CD1c-positive myeloid dendritic cell (primary cell): ENCODE data around the gene CAPN3.

ENCODE experiments used
- DNase-seq: peaks from one replicate; pipeline ENCODE4 v3.0.0-alpha.2; 2016; ENCODE audit errors: extremely low spot score

The CAPN3 gene

DNA sequence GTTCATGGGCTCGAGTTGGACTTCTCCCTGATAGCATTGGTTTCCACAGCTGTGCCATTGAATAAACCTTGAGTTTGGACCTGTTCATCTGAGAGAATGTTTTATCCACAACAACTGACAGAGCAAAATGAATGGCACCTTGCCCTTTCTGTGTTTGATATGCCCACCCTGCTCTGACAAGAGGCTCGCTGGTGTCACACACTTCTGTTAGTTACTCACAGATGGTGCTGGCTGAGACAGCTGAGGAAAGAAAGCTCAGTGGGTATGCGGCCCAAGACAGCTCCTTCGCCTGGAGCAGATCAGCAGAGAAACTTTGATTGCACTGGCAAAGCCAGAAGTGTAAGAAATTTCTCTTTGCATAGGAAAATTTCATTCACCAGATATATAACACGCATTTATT, 2.5 kb upstream of the CAPN3 start:
- no peak for DNase-seq

GRCh38 chr15:42358141-42358540, 1.2 kb upstream of the CAPN3 start:
- no peak for DNase-seq

DNA sequence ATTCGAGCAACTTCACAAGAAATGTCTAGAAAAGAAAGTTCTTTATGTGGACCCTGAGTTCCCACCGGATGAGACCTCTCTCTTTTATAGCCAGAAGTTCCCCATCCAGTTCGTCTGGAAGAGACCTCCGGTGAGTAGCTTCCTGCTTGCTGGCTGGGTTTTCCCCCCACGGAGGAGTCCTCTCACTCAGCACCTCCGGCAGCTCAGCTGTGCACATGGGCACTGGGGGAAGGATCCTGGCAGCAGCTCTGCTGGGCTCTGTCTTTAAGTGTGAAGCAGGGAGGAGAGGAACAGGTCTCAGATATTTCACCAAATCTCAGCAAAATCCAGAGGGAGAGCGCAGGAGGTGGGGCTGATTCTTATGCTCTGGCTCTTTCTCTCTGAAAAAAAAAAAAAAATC, 684 bp downstream of the CAPN3 start:
- DNase-seq, result no peak

GRCh38 chr15:42360535-42361112, 1.3 kb downstream of the CAPN3 start:
- DNase-seq, result no peak

DNA sequence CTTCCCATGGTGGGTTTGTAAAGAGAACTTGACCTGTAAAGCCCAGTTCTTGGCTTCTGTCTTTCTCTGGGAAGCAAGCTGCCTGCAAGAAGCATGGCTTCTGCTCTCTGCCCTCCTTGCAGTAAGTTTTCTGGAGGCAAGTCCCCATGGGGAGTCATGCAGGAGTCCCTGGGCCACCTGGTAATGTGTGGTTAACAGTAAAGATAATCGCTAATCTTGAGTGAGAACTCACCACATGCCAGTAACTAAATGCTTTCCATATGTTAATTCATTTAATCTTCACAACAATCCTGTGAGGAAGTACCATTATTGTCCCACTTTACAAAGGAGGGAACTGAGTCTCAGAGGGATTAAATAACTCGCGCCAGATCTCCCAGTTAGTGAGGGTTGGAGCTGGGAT, 4.2 kb downstream of the CAPN3 start:
- no peak for DNase-seq

DNA sequence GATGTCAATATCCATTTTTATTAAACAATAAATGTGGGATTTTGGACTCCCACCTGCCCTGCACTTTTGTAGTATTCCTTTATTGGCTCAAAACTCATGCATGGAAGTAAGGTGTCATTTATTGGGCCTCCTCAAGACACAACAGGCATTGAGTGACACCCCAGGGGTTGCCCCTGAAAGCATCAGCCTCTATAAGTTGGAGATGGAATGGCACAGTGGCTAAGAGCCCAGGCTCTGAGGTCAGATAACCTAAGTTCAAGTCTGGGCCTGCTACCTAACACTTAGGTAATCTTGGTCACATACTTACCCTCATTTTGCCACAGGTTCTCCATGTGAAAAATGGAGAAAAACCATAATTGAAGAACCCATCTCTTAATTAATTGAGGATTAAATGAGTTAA, 4.6 kb downstream of the CAPN3 start:
- no peak for DNase-seq

GRCh38 chr15:42364529-42364928, 5.2 kb downstream of the CAPN3 start:
- DNase-seq, result no peak

GRCh38 chr15:42365921-42366550, 6.7 kb downstream of the CAPN3 start:
- DNase-seq, result peak; percentile 17

- peak; percentile 78 for DNase-seq
These were observed 7.7 kb downstream of the CAPN3 start for GRCh38 chr15:42367041-42367440.

DNA sequence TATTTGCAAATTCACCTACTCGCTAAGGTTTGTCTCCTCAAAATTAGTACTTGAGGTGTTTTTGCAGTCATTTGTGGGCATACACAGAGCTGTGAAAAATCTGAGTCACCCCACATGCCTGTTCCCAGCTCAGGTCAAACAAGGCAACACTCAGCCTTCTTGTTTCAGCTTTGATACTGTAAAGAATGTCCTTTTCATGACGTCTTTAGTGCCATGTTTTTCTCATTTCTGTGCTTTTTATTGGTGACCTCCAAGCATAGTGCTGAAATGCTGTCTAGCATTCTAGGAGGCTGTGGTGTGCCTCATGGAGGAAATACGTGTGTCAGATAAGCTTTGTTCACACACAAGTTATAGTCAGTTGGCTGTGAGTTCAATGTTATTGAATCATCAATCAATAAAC, 8.8 kb downstream of the CAPN3 start:
- no peak for DNase-seq

GRCh38 chr15:42371096-42371495, 11.8 kb downstream of the CAPN3 start:
- no peak for DNase-seq

GRCh38 chr15:42373274-42373673, 14.0 kb downstream of the CAPN3 start:
- no peak for DNase-seq

GRCh38 chr15:42373936-42374335, 14.6 kb downstream of the CAPN3 start:
- no peak for DNase-seq

- DNase-seq, result no peak
These were observed 15.5 kb downstream of the CAPN3 start for GRCh38 chr15:42374810-42375209.

DNA sequence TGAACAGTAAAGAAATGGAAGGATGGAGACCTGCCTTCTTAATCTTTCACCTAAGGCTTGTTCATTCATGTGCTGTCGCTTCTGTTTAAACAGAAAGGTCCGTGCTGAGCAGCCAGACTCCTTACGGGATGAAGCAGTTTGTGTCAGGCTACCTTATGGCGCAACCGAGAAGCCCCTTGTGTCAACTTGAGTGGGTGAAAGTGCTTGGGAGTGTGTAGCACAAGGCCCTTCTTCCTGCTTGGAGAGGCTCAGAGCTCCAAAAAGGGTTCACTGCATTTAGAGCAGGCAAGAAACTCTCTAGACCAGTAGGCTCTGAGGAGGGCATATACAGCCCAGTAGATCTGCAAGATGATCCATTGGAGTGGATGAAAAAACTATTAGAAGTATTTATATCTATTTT, 16.0 kb downstream of the CAPN3 start:
- no peak for DNase-seq

DNA sequence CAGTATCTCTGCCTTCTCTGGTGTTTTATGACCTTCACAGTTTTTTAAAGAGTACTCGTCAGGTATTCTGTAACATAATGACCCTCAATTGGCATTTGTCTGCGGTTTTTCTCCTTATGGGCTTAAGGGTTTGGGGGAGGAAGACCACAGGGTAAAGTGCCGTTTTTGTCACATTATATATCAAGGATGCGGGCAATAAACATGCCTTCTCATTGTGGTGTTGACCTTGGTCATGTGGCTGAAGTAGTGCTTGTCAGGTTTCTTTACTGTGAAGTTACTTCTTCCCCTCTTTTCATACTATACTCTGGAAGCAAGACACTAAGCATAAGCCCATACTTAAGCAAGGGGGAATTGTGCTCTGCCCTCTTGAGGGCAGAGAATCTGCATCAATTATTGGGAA, 16.6 kb downstream of the CAPN3 start:
- no peak for DNase-seq

GRCh38 chr15:42378011-42378410, 18.7 kb downstream of the CAPN3 start:
- DNase-seq, result no peak

DNA sequence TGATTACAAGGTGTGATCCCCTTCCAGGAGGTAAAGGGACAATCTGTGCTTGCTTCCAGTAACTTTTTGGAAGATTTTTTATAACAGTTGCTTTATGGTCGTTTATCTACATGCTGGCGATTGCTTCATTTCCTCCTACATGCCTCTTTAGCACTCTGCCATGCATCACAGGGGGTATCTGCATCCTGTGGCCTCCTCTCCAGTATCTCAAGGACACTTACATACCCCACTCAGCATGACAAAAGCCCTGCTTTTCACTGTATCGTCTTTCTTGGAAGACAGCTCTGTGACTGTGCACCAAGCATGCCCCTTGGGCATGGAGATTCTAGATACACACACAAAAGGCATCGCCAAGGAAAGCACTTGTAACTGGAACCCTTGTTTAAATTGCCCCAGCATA, 25.3 kb downstream of the CAPN3 start:
- DNase-seq, result no peak

DNA sequence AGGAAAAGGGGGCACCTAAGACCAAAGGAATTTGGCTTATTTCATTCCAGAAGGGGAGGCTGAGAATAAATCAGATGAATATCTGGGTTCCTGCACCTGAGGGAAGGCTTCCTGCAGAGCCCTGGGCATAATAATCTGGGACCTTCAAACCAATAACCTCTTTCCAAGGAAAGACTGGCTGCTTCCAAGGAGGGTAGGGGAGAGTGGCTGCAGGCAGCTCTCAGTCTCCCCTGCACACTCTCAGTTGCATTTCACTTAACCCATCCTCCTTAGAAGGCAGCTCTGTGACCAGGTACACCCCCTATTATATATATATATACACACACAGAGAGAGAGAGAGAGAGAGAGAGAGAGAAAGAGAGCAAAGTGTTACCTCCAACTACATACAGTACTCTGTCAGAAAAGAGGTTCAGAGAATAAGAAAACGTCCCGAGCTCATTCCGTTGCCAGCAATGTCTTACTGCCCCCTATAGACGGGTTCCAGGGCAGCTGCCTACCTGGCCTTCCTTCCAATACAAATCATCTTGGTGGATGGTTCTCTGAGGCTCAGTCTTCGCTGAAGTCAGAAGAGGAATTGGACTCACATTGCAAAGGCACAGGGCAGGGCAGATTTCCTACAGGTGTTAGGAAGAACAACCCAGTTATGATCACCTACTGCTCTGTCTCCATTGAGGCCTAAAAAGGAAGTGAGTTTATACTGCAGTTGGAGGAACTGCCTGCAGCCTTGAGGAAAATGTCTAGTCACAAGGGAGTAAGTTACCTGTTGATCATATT, 26.1 kb downstream of the CAPN3 start:
- DNase-seq, result no peak

DNA sequence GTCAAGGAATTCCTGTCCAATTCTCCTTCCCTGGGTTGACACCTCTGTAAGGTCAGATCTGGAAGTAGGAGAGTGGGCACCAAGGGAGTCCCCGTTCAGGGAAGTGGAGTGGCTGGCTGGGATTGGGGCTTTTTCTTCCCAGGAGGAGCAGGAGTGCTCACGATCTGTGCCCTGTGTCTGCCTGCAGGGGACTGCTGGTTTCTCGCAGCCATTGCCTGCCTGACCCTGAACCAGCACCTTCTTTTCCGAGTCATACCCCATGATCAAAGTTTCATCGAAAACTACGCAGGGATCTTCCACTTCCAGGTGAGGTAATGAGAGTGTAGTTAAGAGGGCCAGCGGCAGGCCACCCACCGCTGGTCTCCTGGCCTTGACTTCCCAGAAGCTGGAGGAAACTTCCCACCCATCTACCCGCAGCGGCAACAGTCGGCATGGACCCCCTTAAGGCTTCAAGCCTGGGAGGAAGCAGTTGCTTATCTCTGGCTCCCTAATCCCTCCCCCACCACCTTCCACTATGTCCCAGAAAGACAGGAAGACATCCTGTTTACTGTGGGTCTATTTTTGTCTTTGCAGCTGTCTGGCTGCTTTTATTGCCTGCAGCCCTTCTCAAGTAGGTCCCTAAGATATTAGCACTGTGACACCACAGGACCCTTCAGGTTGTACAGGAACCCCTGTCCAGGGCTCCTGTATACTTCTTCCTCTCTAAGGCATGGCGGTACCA, 26.8 kb downstream of the CAPN3 start:
- no peak for DNase-seq

DNA sequence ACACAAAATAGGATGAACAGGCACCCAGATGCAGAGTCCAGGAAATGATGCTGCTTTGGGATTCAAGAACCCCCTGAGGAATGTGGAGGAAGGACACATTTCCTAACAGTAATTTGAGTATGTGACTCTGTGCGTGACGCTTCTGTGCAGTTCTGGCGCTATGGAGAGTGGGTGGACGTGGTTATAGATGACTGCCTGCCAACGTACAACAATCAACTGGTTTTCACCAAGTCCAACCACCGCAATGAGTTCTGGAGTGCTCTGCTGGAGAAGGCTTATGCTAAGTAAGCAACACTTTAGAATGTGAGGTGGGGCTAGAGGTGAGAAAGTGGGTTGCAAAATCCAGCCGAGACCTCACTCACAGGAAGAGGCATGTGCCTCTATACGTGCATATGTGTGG, 28.3 kb downstream of the CAPN3 start:
- DNase-seq, result no peak

- no peak for DNase-seq
These were observed 33.2 kb downstream of the CAPN3 start for GRCh38 chr15:42392309-42393024.
